Measurements from ENCODE around the gene YIF1A.
"Not testable (repeated sequence)": the region's sequence is repeated elsewhere in the genome, so short reads cannot be mapped to it uniquely, and the experiment has no call there.

YIF1A gene

GRCh38 chr11:66316849-66317251 is 27.9 kb upstream of the YIF1A start, which contains the start of gene CD248:
Gene CD248, minus strand, starts transcription at chr11:66317044. Its CDS starts 17 bp downstream, at chr11:66317027.
- peak in 1 of 2 donors; percentile 45 for DNase-seq
- no peak for ATAC-seq
- H3K4me3 Mint-ChIP-seq, result peak within 1 kb of the TSS; percentile 91 to 95
- peak within 1 kb of the TSS; percentile 95 to 98 for H3K27ac Mint-ChIP-seq
- peaks cover 71% of the 10 kb centered on the region for H3K4me1 Mint-ChIP-seq
- H3K9me3 Mint-ChIP-seq, result peaks cover 0 to 10% of the 10 kb centered on the region in 2 donors
- H3K27me3 Mint-ChIP-seq, result no peaks in the 10 kb centered on the region

DNA sequence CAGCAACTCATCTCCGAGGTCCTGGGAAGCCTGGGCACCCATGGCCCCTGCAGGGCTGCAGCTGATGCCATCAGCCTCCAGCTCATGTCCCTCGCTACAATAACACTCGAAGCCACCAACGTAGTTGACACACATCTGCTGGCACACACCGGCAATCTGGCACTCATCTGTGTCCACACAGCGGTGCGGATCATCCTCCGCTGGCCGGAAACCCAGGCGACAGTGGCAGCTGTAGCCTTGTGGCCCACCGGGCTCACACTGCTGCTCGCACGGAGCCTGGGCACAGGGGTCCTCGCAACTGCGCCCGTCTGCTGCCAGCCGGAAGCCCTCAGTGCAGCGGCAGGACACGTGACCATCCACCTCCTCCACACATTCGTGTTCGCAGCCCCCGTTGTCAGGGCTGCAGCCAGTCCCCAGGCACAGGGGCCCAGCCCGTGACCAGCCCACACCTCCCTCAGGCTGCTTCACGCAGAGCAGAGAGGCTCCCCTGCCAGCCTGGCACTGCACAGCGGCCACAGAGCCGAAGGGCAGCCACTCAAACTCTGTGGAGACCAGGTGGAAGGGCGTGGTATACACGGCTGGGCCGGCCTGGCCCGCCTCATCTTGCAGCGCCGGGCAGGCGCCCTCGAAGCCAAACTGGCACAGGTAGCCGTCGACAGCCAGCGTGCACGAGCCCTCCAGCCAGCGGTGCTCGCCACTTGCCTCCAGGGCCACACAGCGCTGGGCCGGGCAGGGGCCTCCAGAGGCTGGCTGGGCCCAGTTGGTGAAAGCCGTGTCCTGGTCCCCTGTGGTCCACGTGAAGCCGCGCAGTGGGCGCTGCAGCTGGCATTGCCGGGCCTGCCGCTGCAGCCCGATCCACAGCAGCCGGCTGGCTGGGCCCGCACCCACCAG is 27.2 kb upstream of the YIF1A start:
- no peaks in the 10 kb centered on the region for H3K27me3 Mint-ChIP-seq
- DNase-seq, result peak; percentile 68 to 71
- no peak for ATAC-seq
- peaks cover 73% of the 10 kb centered on the region for H3K4me1 Mint-ChIP-seq
- H3K4me3 Mint-ChIP-seq, result peak overlapping the region; percentile 91 to 95
- peak overlapping the region in 1 of 2 donors; percentile 19 for H3K27ac Mint-ChIP-seq
- H3K9me3 Mint-ChIP-seq, result peaks cover 0 to 10% of the 10 kb centered on the region in 2 donors

DNA sequence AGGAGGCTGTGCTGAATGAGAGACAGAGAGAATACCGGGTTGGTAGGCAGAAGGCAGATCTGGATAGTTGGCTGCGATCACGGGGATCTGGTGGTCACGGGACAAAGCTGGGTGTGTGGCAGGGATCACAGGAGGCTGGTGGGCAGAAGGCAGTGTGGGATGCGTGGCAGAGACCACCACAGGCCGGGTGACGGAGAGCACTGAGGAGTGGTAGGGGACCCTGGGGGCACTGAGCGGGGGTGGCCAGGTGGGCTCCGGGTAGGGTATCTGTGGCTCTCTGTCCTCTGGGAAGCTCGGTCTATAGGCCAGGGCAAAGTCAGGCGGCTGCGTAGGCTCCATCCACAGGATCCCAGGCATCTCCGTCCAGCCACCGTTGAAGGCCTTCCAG is 26.5 kb upstream of the YIF1A start:
- peak overlapping the region; percentile 91 to 95 for H3K4me3 Mint-ChIP-seq
- no peaks in the 10 kb centered on the region for H3K27me3 Mint-ChIP-seq
- peak overlapping the region; percentile 44 to 92 for H3K27ac Mint-ChIP-seq
- peaks cover 0 to 10% of the 10 kb centered on the region in 2 donors for H3K9me3 Mint-ChIP-seq
- DNase-seq (no peak), ATAC-seq (no peak)
- peaks cover 73% of the 10 kb centered on the region for H3K4me1 Mint-ChIP-seq

DNA sequence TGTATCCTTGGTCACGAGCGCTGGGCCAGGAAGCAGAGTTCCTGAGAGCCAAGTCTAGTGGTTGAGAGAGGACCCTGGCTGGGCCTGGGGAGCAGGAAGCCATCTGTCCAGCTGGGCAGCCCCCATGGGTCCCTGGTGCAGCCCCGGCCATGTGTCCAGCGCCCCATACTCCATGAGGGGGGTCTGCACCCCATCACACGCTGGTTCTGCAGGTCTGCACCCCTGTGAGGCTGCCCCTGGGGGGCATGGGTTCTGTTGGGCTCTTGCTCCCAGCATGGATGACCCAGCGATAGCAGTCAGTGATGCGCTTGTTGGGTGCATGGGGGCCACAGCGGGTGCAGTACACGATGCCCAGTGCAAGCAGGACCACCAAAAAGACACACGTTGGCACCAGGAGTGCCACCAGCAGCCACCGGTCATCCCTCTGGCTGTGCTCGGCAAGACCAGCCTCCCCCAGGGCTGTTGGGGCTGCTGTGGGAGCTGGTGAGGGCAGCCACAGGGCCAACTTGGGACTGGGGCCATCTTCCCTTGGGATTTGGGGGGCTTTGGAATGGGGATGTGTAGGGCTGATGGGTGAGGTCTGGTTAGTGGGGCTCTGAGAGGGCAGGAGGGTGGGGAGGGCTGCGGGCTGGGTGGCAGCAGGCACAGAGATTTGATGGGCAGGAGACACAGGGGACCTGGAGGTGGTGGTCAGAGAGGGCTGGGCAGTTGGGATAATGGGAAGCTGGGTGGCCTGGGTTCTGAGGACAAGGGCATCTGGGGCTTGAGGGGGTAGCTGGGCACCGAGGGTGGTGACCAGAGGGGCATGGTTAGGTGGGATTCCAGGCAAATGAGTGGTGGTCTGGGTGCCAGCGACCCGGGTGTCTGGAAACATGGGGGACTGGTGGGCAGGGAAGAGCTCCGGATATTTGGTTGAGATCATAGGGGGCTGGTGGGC is 25.9 kb upstream of the YIF1A start:
- Mint-ChIP-seq H3K27ac (peak overlapping the region; percentile 92 to 95), H3K4me3 (peak overlapping the region; percentile 91 to 95), H3K9me3 (peaks cover 0 to 7% of the 10 kb centered on the region in 2 donors), H3K4me1 (peaks cover 69% of the 10 kb centered on the region), H3K27me3 (no peaks in the 10 kb centered on the region)
- no peak for DNase-seq
- no peak for ATAC-seq

DNA sequence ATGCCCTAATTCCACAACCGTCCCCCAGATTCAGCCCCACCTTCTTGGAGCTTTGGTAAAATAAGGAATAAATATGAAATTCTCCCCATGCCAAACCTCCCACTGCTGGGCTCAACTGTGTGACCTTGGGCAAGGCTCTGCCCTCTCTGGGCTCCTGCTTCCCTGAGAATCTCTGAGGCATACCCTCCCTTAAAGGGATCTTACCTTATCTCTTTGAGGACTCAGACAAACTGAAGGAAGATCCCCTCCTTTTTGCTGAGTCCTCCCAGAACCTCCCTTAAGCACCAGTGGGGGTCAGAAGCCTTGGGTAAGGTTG is 25.2 kb upstream of the YIF1A start:
- Mint-ChIP-seq H3K27me3 (no peaks in the 10 kb centered on the region), H3K4me1 (peaks cover 62% of the 10 kb centered on the region), H3K27ac (peak overlapping the region in 1 of 2 donors; percentile 95), H3K9me3 (peaks cover 0 to 2% of the 10 kb centered on the region in 2 donors), H3K4me3 (peak overlapping the region; percentile 91 to 95)
- no peak for DNase-seq
- no peak for ATAC-seq

- DNase-seq, result no peak
- no peaks in the 10 kb centered on the region for H3K27me3 Mint-ChIP-seq
- H3K4me3 Mint-ChIP-seq, result peak overlapping the region; percentile 91 to 95
- H3K27ac Mint-ChIP-seq, result peak overlapping the region; percentile 65 to 95
- no peaks in the 10 kb centered on the region for H3K9me3 Mint-ChIP-seq
- H3K4me1 Mint-ChIP-seq, result peaks cover 56% of the 10 kb centered on the region
- no peak for ATAC-seq
Measured at GRCh38 chr11:66313321-66314185, 24.6 kb upstream of the YIF1A start.

- H3K27me3 Mint-ChIP-seq, result no peaks in the 10 kb centered on the region
- peak overlapping the region; percentile 91 to 95 for H3K4me3 Mint-ChIP-seq
- DNase-seq (peak; percentile 99), ATAC-seq (peak; percentile 78)
- peaks cover 48% of the 10 kb centered on the region for H3K4me1 Mint-ChIP-seq
- peak overlapping the region; percentile 98 to 99 for H3K27ac Mint-ChIP-seq
- no peaks in the 10 kb centered on the region for H3K9me3 Mint-ChIP-seq
Measured at GRCh38 chr11:66312549-66313320, 23.8 kb upstream of the YIF1A start.

DNA sequence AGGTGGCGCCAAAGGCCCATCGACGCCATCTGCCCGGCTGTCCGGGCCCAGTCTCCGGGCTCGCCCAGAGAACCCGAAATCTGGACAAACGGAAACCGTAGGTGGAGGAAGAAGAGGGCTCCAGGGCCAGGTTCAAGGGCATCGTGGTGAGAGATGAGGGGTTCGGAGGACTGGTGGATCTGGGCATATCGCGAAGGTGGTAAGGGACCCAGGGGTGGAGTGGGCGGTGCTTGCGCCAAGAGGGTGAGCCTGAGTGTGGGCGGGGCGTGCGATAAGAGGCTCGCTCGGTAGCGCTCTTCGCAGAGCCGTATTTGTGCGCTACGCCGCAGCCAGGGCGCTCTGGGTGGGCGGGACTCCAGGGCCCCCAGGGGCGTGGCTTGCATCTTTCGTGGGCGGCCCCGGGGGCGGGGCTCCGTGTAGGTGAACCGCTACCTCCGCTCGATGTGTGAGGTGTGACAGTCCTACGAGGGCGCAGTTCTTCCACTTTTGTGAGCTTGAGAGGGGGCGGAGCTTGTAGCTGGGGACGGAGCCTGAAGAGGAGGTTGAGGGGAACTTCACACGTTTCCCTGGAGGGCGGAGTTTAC is 23.1 kb upstream of the YIF1A start:
- H3K9me3 Mint-ChIP-seq, result no peaks in the 10 kb centered on the region
- peak; percentile 99 to 100 for DNase-seq
- H3K27me3 Mint-ChIP-seq, result no peaks in the 10 kb centered on the region
- peak overlapping the region; percentile 91 to 95 for H3K4me3 Mint-ChIP-seq
- H3K27ac Mint-ChIP-seq, result peak overlapping the region; percentile 98 to 99
- peak; percentile 77 for ATAC-seq
- peaks cover 41% of the 10 kb centered on the region for H3K4me1 Mint-ChIP-seq

- ATAC-seq, result no peak
- peak overlapping the region; percentile 91 to 95 for H3K4me3 Mint-ChIP-seq
- no peaks in the 10 kb centered on the region for H3K27me3 Mint-ChIP-seq
- DNase-seq, result no peak
- H3K27ac Mint-ChIP-seq, result peak overlapping the region; percentile 96 to 99
- H3K4me1 Mint-ChIP-seq, result peaks cover 40% of the 10 kb centered on the region
- no peaks in the 10 kb centered on the region for H3K9me3 Mint-ChIP-seq
Measured at GRCh38 chr11:66311470-66311964, 22.6 kb upstream of the YIF1A start.

GRCh38 chr11:66310803-66311440 is 22.0 kb upstream of the YIF1A start:
- not testable (repeated sequence) for H3K4me3 Mint-ChIP-seq, H3K27ac Mint-ChIP-seq, DNase-seq, H3K27me3 Mint-ChIP-seq, ATAC-seq, H3K9me3 Mint-ChIP-seq
- peaks cover 35% of the 10 kb centered on the region for H3K4me1 Mint-ChIP-seq

DNA sequence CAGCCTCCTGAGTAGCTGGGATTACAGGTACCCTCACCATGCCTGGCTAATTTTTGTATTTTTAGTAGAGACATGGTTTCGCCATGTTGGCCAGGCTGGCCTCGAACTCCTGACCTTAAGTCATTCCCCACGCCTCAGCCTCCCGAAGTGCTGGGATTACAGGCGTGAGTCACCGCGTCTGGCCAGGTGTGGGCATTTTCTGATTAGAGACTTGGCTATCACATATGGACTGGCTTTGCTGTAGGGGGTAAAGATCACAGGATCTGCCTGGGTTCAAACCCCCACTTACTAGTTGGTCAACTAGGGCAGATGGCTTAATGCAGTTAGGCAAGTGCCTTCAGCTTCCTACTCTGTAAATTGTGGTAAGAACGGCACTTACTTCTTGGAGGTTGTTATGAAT is 21.4 kb upstream of the YIF1A start:
- Mint-ChIP-seq H3K27ac (no peak overlapping the region), H3K27me3 (no peaks in the 10 kb centered on the region), H3K4me1 (peaks cover 29% of the 10 kb centered on the region), H3K4me3 (no peak overlapping the region), H3K9me3 (no peaks in the 10 kb centered on the region)
- ATAC-seq (no peak), DNase-seq (no peak)

DNA sequence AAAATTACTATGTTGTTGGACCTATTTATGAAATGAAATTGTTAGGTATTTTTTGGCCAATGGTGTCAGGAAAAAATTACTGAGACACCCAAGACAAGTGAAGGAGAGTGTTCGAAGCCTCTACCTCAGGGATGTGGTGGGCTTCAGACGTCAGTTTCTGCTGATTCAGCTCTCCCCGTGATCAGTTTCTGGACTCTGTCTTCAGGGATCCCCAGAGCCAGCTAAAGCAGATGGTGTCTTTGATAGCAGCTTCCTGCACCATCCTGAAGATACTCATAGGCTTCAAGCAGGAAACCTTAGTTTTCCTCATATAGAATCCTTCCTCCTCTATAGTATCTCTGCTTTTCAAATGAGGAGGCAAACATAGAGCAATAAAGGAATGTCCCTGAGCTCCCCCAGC is 20.5 kb upstream of the YIF1A start:
- peaks cover 21% of the 10 kb centered on the region for H3K4me1 Mint-ChIP-seq
- H3K27ac Mint-ChIP-seq, result no peak overlapping the region
- DNase-seq (no peak), ATAC-seq (no peak)
- H3K9me3 Mint-ChIP-seq, result no peaks in the 10 kb centered on the region
- no peaks in the 10 kb centered on the region for H3K27me3 Mint-ChIP-seq
- no peak overlapping the region for H3K4me3 Mint-ChIP-seq

DNA sequence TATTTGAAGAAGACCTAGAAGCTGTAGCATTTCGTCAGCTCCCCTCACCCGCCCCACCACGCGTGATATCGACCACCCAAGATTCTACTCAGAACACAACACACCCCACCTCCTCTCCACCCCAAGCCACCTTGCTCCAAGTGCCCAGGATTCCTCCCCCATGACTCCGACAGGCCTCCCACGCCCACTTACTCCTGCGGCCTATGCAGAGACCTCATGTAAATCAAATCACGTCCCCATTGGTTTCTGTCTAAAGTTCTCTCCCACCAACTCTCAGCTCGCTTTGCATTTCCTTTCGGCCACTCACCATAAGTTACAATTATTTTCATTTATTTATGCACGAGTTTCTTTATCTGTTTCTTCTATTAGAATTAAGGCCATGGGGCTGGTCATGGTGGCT is 13.7 kb upstream of the YIF1A start:
- H3K27me3 Mint-ChIP-seq, result no peaks in the 10 kb centered on the region
- ATAC-seq (no peak), DNase-seq (no peak)
- no peaks in the 10 kb centered on the region for H3K9me3 Mint-ChIP-seq
- H3K4me3 Mint-ChIP-seq, result no peak overlapping the region
- no peaks in the 10 kb centered on the region for H3K4me1 Mint-ChIP-seq
- H3K27ac Mint-ChIP-seq, result peak overlapping the region in 1 of 2 donors; percentile 21

All from stimulated activated naive CD8-positive, alpha-beta T cell treated with anti-CD3 and anti-CD28 coated beads, Interleukin-15, amount 100 ng/mL, for 72 hours (primary cell).